Stimulated activated CD4-positive, alpha-beta T cell treated with anti-CD3 and anti-CD28 coated beads, Interleukin-4, amount 100 ng/mL, for 4 hours (primary cell): ENCODE data around the gene CBLC.
"Not testable (repeated sequence)": the region's sequence is repeated elsewhere in the genome, so short reads cannot be mapped to it uniquely, and the experiment has no call there.

ENCODE experiments used
- DNase-seq, 2 experiments: peaks; one replicate each; pipeline ENCODE4 v3.0.0-alpha.2; 2020

Gene CBLC

DNA sequence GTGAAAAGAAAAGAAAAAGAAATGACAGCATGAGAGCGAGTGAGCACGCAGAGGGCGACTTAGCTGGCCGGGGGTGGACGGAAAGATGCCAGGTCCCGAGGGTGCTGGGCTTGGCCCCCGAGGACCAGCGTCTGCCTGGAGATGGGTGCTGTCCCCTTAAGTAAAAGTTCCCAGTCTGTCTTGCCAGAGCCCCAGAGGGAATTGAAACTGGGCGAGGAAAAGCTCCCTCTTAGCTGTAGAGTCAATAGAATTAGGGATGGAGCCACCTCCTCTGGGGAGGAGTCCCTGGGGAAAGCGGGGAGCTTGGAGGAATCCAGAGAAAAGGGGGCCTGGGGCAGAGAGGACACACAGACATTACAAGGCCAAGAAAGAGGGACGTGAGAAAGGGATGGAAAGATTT lies 44.5 kb downstream of the CBLC start:
- DNase-seq = no peak

- no peak for DNase-seq
Measured at GRCh38 chr19:44822670-44823372, 45.1 kb downstream of the CBLC start.

- DNase-seq = no peak
Measured at GRCh38 chr19:44823373-44823698, 45.6 kb downstream of the CBLC start.

GRCh38 chr19:44824761-44825160 lies 47.1 kb downstream of the CBLC start:
- no peak for DNase-seq

GRCh38 chr19:44832875-44833274 lies 55.2 kb downstream of the CBLC start:
- DNase-seq = not testable (repeated sequence)

DNA sequence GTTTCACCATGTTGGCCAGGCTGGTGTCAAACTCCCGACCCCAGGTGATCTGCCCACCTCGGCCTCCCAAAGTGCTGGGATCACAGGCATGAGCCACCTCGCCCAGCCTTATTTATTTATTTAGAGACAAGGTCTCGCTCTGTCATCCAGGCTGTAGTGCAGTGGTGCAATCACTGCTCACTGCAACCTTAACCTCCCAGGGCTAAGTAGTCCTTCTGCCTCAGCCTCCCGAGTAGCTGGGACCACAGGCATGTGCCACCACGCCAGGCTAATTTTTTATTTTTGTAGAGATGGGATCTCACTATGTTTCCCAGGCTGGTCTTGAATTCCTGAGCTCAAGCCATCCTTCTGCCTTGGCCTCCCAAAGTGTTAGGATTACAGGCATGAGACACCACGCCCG lies 56.7 kb downstream of the CBLC start:
- not testable (repeated sequence) for DNase-seq

- DNase-seq = no peak
Measured at GRCh38 chr19:44839276-44839675, 61.6 kb downstream of the CBLC start.

- no peak for DNase-seq
Measured at GRCh38 chr19:44840811-44841210, 63.1 kb downstream of the CBLC start.

GRCh38 chr19:44841231-44841630 lies 63.5 kb downstream of the CBLC start:
- no peak for DNase-seq

DNA sequence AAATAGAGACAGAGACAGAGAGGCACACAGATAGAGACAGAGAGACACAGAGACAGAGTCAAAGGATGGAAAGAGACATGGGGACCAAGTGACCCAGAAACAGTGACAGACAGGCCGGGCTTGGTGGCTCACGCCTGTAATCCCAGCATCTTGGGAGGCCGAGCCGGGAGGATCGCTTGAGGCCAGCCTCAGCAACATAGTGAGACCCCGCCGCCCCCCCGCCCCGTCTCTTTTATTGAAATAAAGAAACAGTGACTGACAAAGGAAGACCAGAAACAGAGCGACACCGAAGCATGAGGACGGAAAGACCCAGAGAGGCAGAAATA lies 67.6 kb downstream of the CBLC start:
- DNase-seq = no peak

- peak; percentile 65 to 87 for DNase-seq
Measured at GRCh38 chr19:44845612-44846454, 68.1 kb downstream of the CBLC start, which contains the start of gene NECTIN2. Gene NECTIN2, plus strand, starts transcription at chr19:44846297. Its CDS starts 229 bp downstream, at chr19:44846526.

DNA sequence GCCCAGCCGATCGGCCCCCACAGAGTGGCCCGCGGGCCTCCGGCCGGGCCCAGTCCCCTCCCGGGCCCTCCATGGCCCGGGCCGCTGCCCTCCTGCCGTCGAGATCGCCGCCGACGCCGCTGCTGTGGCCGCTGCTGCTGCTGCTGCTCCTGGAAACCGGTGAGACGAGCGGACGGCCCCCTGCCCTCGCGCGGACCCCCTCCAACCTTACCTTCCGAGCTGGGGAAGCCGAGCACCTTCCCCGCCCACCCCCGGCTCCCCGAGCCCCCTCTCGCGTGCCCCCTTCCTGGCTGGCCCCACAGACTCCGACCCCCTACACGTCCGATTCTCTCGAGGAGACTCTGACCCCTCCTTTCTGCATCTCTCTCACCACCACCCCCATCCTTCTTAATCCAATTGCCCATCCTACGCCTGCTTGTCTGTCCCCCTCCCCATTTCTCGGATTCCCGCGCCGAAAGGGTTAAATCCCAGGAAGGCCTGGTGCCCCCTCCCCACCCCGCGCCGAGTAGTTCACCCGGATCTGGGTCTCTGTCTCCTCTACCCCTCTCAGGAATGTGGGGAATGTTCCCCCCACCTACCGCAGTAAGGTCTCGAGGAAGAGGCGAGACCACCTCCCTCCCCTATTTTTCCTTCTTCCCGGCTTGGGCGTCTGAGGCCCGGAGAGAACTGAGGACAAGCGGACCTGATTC lies 68.9 kb downstream of the CBLC start:
- DNase-seq = no peak

- DNase-seq = no peak
Measured at GRCh38 chr19:44847144-44848035, 69.7 kb downstream of the CBLC start.

DNA sequence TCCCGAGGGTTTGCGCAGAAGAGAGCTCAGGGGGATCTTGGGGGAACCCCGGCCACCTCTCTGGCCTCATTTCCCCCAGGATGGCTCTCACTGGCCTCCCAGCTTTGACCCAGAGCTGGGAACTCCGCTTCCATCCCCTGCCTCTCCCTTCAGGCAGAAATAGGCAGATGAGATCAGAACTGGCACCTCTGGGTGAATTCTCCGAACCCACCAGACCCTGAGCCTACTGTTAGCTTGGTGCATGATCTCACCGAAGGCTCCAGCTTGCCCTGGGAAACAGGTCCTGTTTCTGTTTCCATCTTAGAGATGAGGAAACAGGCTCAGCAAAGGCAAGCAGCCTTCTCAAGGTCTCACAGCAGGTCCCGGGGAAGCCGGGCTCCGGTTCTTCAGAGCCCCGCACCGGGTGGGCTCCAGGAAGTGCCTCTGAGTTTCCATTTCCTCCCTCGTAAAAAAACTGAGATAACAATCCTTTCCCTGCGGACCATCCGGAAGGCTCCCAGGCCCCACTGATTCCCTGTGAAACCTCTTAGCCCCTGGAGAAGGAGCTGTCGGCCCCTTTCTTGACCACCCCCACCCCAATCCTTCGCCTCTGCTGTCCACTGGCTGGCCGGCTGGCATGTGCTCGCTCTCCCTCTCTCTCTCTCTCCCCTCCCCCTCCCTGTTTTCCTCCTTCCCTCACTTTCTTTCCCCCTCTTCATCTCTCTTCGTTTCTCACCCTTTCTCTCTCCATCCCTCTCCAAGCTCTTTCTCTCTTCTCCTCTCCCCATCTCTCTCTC lies 70.5 kb downstream of the CBLC start:
- DNase-seq = no peak

DNA sequence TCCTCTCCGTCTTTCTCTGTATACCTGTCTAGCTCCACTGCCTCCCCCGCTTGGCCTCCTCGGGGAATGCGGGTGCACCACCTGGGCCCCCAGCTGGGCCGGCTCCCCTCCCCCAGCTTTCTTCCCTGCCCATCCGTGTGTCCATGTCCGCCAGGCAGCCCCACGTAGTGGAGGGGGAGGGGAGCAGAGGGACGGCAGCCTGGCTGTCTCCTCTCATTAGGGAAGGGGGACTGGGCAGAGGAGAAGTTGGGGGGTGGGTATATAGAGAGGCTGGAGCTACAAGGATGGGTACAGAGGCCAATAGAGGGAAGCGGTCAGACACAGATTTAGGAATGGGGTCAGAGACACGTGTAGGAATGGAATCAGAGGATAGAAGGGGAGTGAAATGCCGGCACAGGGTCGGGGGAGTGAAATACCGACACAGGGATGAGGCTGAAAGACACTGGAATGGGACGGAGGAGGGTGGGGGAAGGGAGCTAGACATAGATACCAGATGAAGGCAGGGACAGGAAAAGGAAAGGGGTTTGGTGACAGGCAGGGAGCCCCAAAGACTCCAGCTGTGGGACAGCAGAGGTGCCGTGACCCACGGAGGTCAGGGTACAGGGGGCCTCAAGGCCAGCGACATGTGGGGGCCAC lies 71.2 kb downstream of the CBLC start:
- DNase-seq = no peak
